Fibroblast of the aortic adventitia (primary cell): ENCODE results near the gene C17orf107. TPM values are rescaled to one million over a fixed set of nuclear protein-coding genes. Genes with fewer than 3 reads are reported as not detected.

Source experiments
- DNase-seq: peaks from one replicate; pipeline ENCODE4 v3.0.0-alpha.2; 2010; ENCODE audit warnings: low read depth
- H3K4me3 ChIP-seq: 2 replicates; pipeline ENCODE4 v1.5.1; 2011; ENCODE audit warnings: low read depth, mild to moderate bottlenecking, control low read depth, low read length, moderate library complexity
- total RNA-seq: library from RNA; depleted of rRNA; stranded (reverse); fragments of >200 nt; gene quantifications from 2 replicates; pipeline ENCODE4 v1.2.3, GENCODE V29; 2012; ENCODE audit warnings: low replicate concordance
- TF ChIP-seq, protein P1 (sequence below): IDR thresholded peaks from 2 replicates; pipeline ENCODE4 v1.5.1; 2011; ENCODE audit warnings: mild to moderate bottlenecking, low read length, control low read depth, inconsistent platforms; ENCODE audit not compliant: insufficient read depth

The C17orf107 gene
- total RNA-seq, 1 donor: 4.5 TPM

DNA sequence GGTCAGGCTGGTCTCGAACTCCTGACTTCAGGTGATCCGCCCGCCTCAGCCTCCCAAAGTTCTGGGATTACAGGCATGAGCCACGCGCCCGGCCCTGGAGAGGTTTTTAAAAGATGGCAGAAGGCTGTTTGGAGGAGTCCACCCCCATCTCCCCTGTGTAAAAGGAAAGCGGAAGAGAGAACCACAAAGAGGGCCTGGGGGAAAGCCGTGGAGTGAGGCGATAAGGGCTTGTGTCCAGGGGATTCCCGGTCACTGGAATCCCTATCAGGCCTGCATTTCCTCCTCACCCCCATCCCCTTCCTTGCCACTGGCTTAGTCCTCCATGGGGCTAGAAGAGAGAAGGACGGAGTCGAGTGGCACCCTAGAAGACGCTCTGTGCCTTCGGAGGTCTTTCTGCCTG, 32.6 kb downstream of the C17orf107 start, which contains the start of gene GP1BA:
GP1BA (plus strand) TSS at position 315 of the 400 bp plus-strand sequence. CDS start 328 bp downstream, outside the sequence.
- DNase-seq: no peak
- H3K4me3 ChIP-seq: no peak within 1 kb of the TSS
- TF ChIP-seq, protein P1, sequence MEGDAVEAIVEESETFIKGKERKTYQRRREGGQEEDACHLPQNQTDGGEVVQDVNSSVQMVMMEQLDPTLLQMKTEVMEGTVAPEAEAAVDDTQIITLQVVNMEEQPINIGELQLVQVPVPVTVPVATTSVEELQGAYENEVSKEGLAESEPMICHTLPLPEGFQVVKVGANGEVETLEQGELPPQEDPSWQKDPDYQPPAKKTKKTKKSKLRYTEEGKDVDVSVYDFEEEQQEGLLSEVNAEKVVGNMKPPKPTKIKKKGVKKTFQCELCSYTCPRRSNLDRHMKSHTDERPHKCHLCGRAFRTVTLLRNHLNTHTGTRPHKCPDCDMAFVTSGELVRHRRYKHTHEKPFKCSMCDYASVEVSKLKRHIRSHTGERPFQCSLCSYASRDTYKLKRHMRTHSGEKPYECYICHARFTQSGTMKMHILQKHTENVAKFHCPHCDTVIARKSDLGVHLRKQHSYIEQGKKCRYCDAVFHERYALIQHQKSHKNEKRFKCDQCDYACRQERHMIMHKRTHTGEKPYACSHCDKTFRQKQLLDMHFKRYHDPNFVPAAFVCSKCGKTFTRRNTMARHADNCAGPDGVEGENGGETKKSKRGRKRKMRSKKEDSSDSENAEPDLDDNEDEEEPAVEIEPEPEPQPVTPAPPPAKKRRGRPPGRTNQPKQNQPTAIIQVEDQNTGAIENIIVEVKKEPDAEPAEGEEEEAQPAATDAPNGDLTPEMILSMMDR: no peak

DNA sequence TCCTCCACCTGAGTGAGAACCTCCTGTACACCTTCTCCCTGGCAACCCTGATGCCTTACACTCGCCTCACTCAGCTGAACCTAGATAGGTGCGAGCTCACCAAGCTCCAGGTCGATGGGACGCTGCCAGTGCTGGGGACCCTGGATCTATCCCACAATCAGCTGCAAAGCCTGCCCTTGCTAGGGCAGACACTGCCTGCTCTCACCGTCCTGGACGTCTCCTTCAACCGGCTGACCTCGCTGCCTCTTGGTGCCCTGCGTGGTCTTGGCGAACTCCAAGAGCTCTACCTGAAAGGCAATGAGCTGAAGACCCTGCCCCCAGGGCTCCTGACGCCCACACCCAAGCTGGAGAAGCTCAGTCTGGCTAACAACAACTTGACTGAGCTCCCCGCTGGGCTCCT, 33.4 kb downstream of the C17orf107 start:
- DNase-seq: no peak
- TF ChIP-seq, protein P1: no peak
- H3K4me3 ChIP-seq: no peak overlapping the region

DNA sequence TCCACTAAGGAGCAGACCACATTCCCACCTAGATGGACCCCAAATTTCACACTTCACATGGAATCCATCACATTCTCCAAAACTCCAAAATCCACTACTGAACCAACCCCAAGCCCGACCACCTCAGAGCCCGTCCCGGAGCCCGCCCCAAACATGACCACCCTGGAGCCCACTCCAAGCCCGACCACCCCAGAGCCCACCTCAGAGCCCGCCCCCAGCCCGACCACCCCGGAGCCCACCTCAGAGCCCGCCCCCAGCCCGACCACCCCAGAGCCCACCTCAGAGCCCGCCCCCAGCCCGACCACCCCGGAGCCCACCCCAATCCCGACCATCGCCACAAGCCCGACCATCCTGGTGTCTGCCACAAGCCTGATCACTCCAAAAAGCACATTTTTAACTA, 34.3 kb downstream of the C17orf107 start:
- no peak for DNase-seq
- TF ChIP-seq, protein P1: no peak
- H3K4me3 ChIP-seq: no peak overlapping the region

DNA sequence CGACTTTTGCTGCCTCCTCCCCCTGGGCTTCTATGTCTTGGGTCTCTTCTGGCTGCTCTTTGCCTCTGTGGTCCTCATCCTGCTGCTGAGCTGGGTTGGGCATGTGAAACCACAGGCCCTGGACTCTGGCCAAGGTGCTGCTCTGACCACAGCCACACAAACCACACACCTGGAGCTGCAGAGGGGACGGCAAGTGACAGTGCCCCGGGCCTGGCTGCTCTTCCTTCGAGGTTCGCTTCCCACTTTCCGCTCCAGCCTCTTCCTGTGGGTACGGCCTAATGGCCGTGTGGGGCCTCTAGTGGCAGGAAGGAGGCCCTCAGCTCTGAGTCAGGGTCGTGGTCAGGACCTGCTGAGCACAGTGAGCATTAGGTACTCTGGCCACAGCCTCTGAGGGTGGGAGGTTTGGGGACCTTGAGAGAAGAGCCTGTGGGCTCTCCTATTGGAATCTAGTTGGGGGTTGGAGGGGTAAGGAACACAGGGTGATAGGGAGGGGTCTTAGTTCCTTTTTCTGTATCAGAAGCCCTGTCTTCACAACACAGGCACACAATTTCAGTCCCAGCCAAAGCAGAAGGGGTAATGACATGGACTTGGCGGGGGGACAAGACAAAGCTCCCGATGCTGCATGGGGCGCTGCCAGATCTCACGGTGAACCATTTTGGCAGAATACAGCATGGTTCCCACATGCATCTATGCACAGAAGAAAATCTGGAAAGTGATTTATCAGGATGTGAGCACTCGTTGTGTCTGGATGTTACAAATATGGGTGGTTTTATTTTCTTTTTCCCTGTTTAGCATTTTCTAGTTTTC, 35.0 kb downstream of the C17orf107 start:
- no peak overlapping the region for H3K4me3 ChIP-seq
- DNase-seq: peak; percentile 12
- TF ChIP-seq, protein P1: peak; percentile 43

DNA sequence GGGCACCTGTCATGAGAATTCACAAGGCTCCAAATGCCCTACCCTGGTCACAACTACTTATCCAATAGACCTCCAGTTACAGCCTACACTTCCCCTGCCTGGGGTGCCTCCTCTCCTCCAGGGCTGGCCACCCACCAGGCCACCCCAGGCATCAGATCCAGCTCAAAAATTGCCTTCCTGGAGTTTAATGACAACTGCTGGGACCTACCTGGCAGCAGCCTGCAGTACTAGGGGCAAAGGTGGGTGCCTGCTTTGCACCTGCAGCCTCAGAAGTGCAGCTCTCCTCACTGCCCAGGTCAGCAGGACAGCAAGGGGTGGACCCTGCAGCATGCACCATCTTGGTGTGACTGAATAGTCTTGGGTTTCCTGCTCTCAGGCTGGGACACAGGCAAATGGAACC, 36.3 kb downstream of the C17orf107 start:
- TF ChIP-seq, protein P1: no peak
- no peak overlapping the region for H3K4me3 ChIP-seq
- no peak for DNase-seq

DNA sequence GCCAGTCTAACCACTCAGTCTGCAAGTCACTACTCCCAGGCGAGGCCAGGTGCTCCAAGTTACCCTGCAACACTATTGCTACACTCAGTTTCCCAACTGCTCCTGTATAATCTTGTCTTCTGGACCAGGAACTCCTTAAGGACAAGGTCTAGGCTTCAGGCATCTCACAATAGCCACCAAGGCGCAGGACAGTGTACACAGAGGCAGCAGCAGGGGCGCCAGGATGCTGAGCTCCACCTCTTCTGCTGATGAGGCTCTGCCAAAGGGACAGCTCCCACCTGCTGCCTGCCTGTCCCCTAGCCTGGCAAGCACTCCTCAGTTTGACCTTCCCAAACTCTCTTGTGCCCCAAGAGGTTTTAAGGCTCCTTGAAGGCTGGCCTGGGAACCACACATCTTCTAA, 37.1 kb downstream of the C17orf107 start:
- TF ChIP-seq, protein P1: no peak
- no peak for DNase-seq

More for the DNA sequence above, 37.1 kb downstream of the C17orf107 start:
- no peak overlapping the region for H3K4me3 ChIP-seq
